ENCODE results near the gene ADRA1B.
"Not testable (repeated sequence)": the region's sequence is repeated elsewhere in the genome, so short reads cannot be mapped to it uniquely, and the experiment has no call there.

The ADRA1B gene

GRCh38 chr5:159962214-159962613, 45.9 kb downstream of the ADRA1B start:
- TF ChIP-seq CTCF (conservative IDR thresholded peaks at IDR 0.05; ENCODE audit: low read depth, low read length), result no peak
- Histone ChIP-seq H3K4me1 (ENCODE audit: low read depth, poor library complexity, severe bottlenecking) (no peaks in the 10 kb centered on the region), H3K4me3 (IDR thresholded peaks at IDR 0.05; ENCODE audit: insufficient read depth, low read depth, low read length) (no peak overlapping the region), H3K27me3 (ENCODE audit: insufficient read depth, low read depth) (no peaks in the 10 kb centered on the region), H3K4me2 (no peak overlapping the region), H3K36me3 (ENCODE audit: insufficient read depth) (no peaks in the 10 kb centered on the region), H2AFZ (ENCODE audit: low read depth) (no peak overlapping the region), H3K9ac (no peak overlapping the region), H3K79me2 (ENCODE audit: insufficient read depth, low read depth) (no peaks in the 10 kb centered on the region), H3K27ac (no peak overlapping the region), H4K20me1 (ENCODE audit: insufficient read depth) (no peaks in the 10 kb centered on the region)

GRCh38 chr5:159963935-159964334, 47.7 kb downstream of the ADRA1B start:
- Histone ChIP-seq H3K27ac (no peak overlapping the region), H3K4me3 (IDR thresholded peaks at IDR 0.05; ENCODE audit: insufficient read depth, low read depth, low read length) (no peak overlapping the region), H3K36me3 (ENCODE audit: insufficient read depth) (no peaks in the 10 kb centered on the region), H2AFZ (ENCODE audit: low read depth) (no peak overlapping the region), H3K4me1 (ENCODE audit: low read depth, poor library complexity, severe bottlenecking) (no peaks in the 10 kb centered on the region), H4K20me1 (ENCODE audit: insufficient read depth) (no peaks in the 10 kb centered on the region), H3K4me2 (no peak overlapping the region), H3K9ac (no peak overlapping the region), H3K27me3 (ENCODE audit: insufficient read depth, low read depth) (no peaks in the 10 kb centered on the region), H3K79me2 (ENCODE audit: insufficient read depth, low read depth) (no peaks in the 10 kb centered on the region)
- TF ChIP-seq CTCF (conservative IDR thresholded peaks at IDR 0.05; ENCODE audit: low read depth, low read length), result no peak

GRCh38 chr5:159965031-159965837, 49.0 kb downstream of the ADRA1B start:
- Histone ChIP-seq H3K27ac (no peak overlapping the region), H3K4me2 (no peak overlapping the region), H2AFZ (ENCODE audit: low read depth) (no peak overlapping the region), H3K79me2 (ENCODE audit: insufficient read depth, low read depth) (no peaks in the 10 kb centered on the region), H3K4me1 (ENCODE audit: low read depth, poor library complexity, severe bottlenecking) (no peaks in the 10 kb centered on the region), H4K20me1 (ENCODE audit: insufficient read depth) (no peaks in the 10 kb centered on the region), H3K9ac (no peak overlapping the region), H3K4me3 (IDR thresholded peaks at IDR 0.05; ENCODE audit: insufficient read depth, low read depth, low read length) (no peak overlapping the region), H3K36me3 (ENCODE audit: insufficient read depth) (no peaks in the 10 kb centered on the region), H3K27me3 (ENCODE audit: insufficient read depth, low read depth) (no peaks in the 10 kb centered on the region)
- TF ChIP-seq CTCF (conservative IDR thresholded peaks at IDR 0.05; ENCODE audit: low read depth, low read length), result no peak

- H3K27ac ChIP-seq; H4K20me1 ChIP-seq (ENCODE audit: insufficient read depth); H3K36me3 ChIP-seq (ENCODE audit: insufficient read depth); H3K4me2 ChIP-seq; H3K9ac ChIP-seq; H3K4me1 ChIP-seq (ENCODE audit: low read depth, poor library complexity, severe bottlenecking); H3K79me2 ChIP-seq (ENCODE audit: insufficient read depth, low read depth); H3K4me3 ChIP-seq (IDR thresholded peaks at IDR 0.05; ENCODE audit: insufficient read depth, low read depth, low read length); H3K27me3 ChIP-seq (ENCODE audit: insufficient read depth, low read depth); H2AFZ ChIP-seq (ENCODE audit: low read depth): not testable (repeated sequence)
Observed at GRCh38 chr5:159965838-159966128, 49.5 kb downstream of the ADRA1B start.

- Histone ChIP-seq H2AFZ (ENCODE audit: low read depth) (no peak overlapping the region), H4K20me1 (ENCODE audit: insufficient read depth) (no peaks in the 10 kb centered on the region), H3K9ac (no peak overlapping the region), H3K36me3 (ENCODE audit: insufficient read depth) (no peaks in the 10 kb centered on the region), H3K79me2 (ENCODE audit: insufficient read depth, low read depth) (no peaks in the 10 kb centered on the region), H3K27me3 (ENCODE audit: insufficient read depth, low read depth) (no peaks in the 10 kb centered on the region), H3K4me2 (no peak overlapping the region), H3K27ac (no peak overlapping the region), H3K4me3 (IDR thresholded peaks at IDR 0.05; ENCODE audit: insufficient read depth, low read depth, low read length) (no peak overlapping the region), H3K4me1 (ENCODE audit: low read depth, poor library complexity, severe bottlenecking) (no peaks in the 10 kb centered on the region)
- no peak for TF ChIP-seq CTCF (conservative IDR thresholded peaks at IDR 0.05; ENCODE audit: low read depth, low read length)
Observed at GRCh38 chr5:159969966-159970365, 53.7 kb downstream of the ADRA1B start.

All from KMS-11 (cell line).